H9 (cell line): ENCODE measurements around the gene PTMA. TPM values are rescaled to one million over a fixed set of nuclear protein-coding genes. Genes with fewer than 3 reads are reported as not detected.

Experiments
- DNase-seq: peaks from one replicate; pipeline ENCODE4 v3.0.0-alpha.2; 2017
- H2AFZ ChIP-seq: one replicate; pipeline ENCODE4 v1.6.1; 2013; ENCODE audit warnings: mild to moderate bottlenecking, low read length, control low read depth, moderate library complexity
- H2AK5ac ChIP-seq: 2 replicates; pipeline ENCODE4 v1.6.1; 2013; ENCODE audit warnings: low read length, control low read depth, mixed read lengths; ENCODE audit not compliant: insufficient read length
- H2BK120ac ChIP-seq: one replicate; pipeline ENCODE4 v1.6.1; 2013; ENCODE audit warnings: low read depth, mild to moderate bottlenecking, low read length, control low read depth, inconsistent platforms; ENCODE audit not compliant: poor library complexity, severe bottlenecking
- H2BK12ac ChIP-seq: 2 replicates; pipeline ENCODE4 v1.6.1; 2013; ENCODE audit warnings: low read length, control low read depth, mixed read lengths, low read depth; ENCODE audit not compliant: insufficient read length
- H2BK15ac ChIP-seq: 2 replicates; pipeline ENCODE4 v1.6.1; 2013; ENCODE audit warnings: low read depth, low read length, control low read depth
- H2BK20ac ChIP-seq: one replicate; pipeline ENCODE4 v1.6.1; 2013; ENCODE audit warnings: low read depth, mild to moderate bottlenecking, low read length, control low read depth, inconsistent platforms; ENCODE audit not compliant: poor library complexity, severe bottlenecking
- H2BK5ac ChIP-seq: 2 replicates; pipeline ENCODE4 v1.6.1; 2013; ENCODE audit warnings: low read length, control low read depth, mixed read lengths; ENCODE audit not compliant: insufficient read length
- H3K14ac ChIP-seq: 2 replicates; pipeline ENCODE4 v1.6.1; 2013; ENCODE audit warnings: low read length, control low read depth; ENCODE audit not compliant: insufficient read depth
- H3K18ac ChIP-seq: 2 replicates; pipeline ENCODE4 v1.6.1; 2013; ENCODE audit warnings: low read depth, mild to moderate bottlenecking, mixed read lengths, low read length, control low read depth; ENCODE audit not compliant: insufficient read length
- H3K23ac ChIP-seq: 2 replicates; pipeline ENCODE4 v1.6.1; 2013; ENCODE audit warnings: low read length, control low read depth, mixed read lengths, low read depth; ENCODE audit not compliant: insufficient read length
- H3K23me2 ChIP-seq: 2 replicates; pipeline ENCODE4 v1.6.1; 2013; ENCODE audit warnings: low read depth, mild to moderate bottlenecking, mixed read lengths, low read length, control low read depth; ENCODE audit not compliant: insufficient read length, poor library complexity, severe bottlenecking
- H3K27ac ChIP-seq: 2 replicates; pipeline ENCODE4 v1.5.1; 2013; ENCODE audit warnings: low read length, control low read depth, mixed read lengths, low read depth; ENCODE audit not compliant: insufficient read length
- H3K27me3 ChIP-seq: 2 replicates; pipeline ENCODE4 v1.6.1; 2013; ENCODE audit warnings: low read length, control low read depth, inconsistent platforms; ENCODE audit not compliant: insufficient read depth
- H3K4ac ChIP-seq: 2 replicates; pipeline ENCODE4 v1.6.1; 2013; ENCODE audit warnings: low read depth, mild to moderate bottlenecking, control low read depth, inconsistent platforms, low read length, moderate library complexity
- H3K4me1 ChIP-seq: 2 replicates; pipeline ENCODE4 v1.6.1; 2013; ENCODE audit warnings: low read length, control low read depth, inconsistent platforms; ENCODE audit not compliant: insufficient read depth
- H3K4me2 ChIP-seq: 2 replicates; pipeline ENCODE4 v1.6.1; 2013; ENCODE audit warnings: low read length, control low read depth, mixed read lengths; ENCODE audit not compliant: insufficient read length, insufficient read depth
- H3K56ac ChIP-seq: 2 replicates; pipeline ENCODE4 v1.6.1; 2013; ENCODE audit warnings: low read depth, mild to moderate bottlenecking, mixed read lengths, low read length, control low read depth; ENCODE audit not compliant: insufficient read length
- H3K79me1 ChIP-seq: 2 replicates; pipeline ENCODE4 v1.6.1; 2013; ENCODE audit warnings: low read depth, mild to moderate bottlenecking, moderate library complexity, low read length, control low read depth, inconsistent platforms; ENCODE audit not compliant: insufficient read depth, poor library complexity, severe bottlenecking
- H3K79me2 ChIP-seq: 2 replicates; pipeline ENCODE4 v1.6.1; 2013; ENCODE audit warnings: low read length, control low read depth, inconsistent platforms; ENCODE audit not compliant: insufficient read depth
- H3K9ac ChIP-seq: 2 replicates; pipeline ENCODE4 v1.6.1; 2013; ENCODE audit warnings: low read length, control low read depth, mixed read lengths; ENCODE audit not compliant: insufficient read length; ENCODE audit errors: extremely low read depth
- H3K9me3 ChIP-seq: one replicate; pipeline ENCODE4 v1.6.1; 2013; ENCODE audit warnings: low read depth, low read length, inconsistent platforms; ENCODE audit not compliant: control insufficient read depth
- H3T11ph ChIP-seq: one replicate; pipeline ENCODE4 v1.6.1; 2013; ENCODE audit warnings: mild to moderate bottlenecking, low read length, control low read depth, inconsistent platforms
- H4K20me1 ChIP-seq: one replicate; pipeline ENCODE4 v1.6.1; 2013; ENCODE audit not compliant: control insufficient read depth, insufficient read length, insufficient read depth
- H4K5ac ChIP-seq: 2 replicates; pipeline ENCODE4 v1.6.1; 2013; ENCODE audit warnings: low read depth, mild to moderate bottlenecking, mixed read lengths, low read length, control low read depth; ENCODE audit not compliant: insufficient read length
- H4K8ac ChIP-seq: replicated peaks from 2 replicates; pipeline ENCODE4 v1.6.1; 2013; ENCODE audit warnings: low read length, control low read depth, mixed read lengths, low read depth; ENCODE audit not compliant: insufficient read length
- H4K91ac ChIP-seq: 2 replicates; pipeline ENCODE4 v1.6.1; 2013; ENCODE audit warnings: low read depth, mild to moderate bottlenecking, moderate library complexity, mixed read lengths, low read length, control low read depth; ENCODE audit not compliant: insufficient read length
- H3K27ac Mint-ChIP-seq, 3 experiments: 2 replicates in 2 of 3; 3 replicates in 1 of 3; pipeline ENCODE4 v1.8.0; 2020 to 2021; ENCODE audit warnings: mixed read lengths in 3 of 3, mild to moderate bottlenecking in 1 of 3, moderate library complexity in 1 of 3
- H3K27me3 Mint-ChIP-seq: 2 replicates; pipeline ENCODE4 v1.8.0; 2021; ENCODE audit warnings: low read depth, mild to moderate bottlenecking, moderate library complexity, mixed read lengths
- H3K36me3 Mint-ChIP-seq, 3 experiments: 2 replicates in 2 of 3; 3 replicates in 1 of 3; pipeline ENCODE4 v1.8.0; 2020 to 2021; ENCODE audit warnings: low read depth in 3 of 3, mixed read lengths in 3 of 3; ENCODE audit not compliant: insufficient read depth in 1 of 3
- H3K4me1 Mint-ChIP-seq, 2 experiments: 2 replicates each; pipeline ENCODE4 v1.8.0; 2020; ENCODE audit warnings: mixed read lengths in 2 of 2
- H3K4me3 Mint-ChIP-seq, 2 experiments: 2 replicates in 1 of 2; 3 replicates in 1 of 2; pipeline ENCODE4 v1.8.0; 2020 to 2021; ENCODE audit warnings: mild to moderate bottlenecking in 2 of 2, mixed read lengths in 2 of 2, moderate library complexity in 1 of 2
- H3K9me3 Mint-ChIP-seq, 2 experiments: 2 replicates in 1 of 2; 3 replicates in 1 of 2; pipeline ENCODE4 v1.8.0; 2020; ENCODE audit warnings: mild to moderate bottlenecking in 2 of 2, mixed read lengths in 2 of 2, moderate library complexity in 1 of 2
- CTCF ChIP-seq: fragments of 200-600 bp; sonication (generic); conservative IDR thresholded peaks from 3 replicates; pipeline ENCODE4 v1.8.0; 2021; ENCODE audit warnings: antibody characterized with exemption, mild to moderate bottlenecking
- WGBS: extraction: QIAGEN DNeasy Blood & Tissue Kit; methylation state at CpG from one replicate; pipeline ENCODE4 v1.1.7; 2013; ENCODE audit warnings: missing lambda C conversion rate, low lambda C conversion rate, mixed read lengths; ENCODE audit not compliant: insufficient read length; ENCODE audit errors: extremely low coverage; 5-methylcytosine and 5-hydroxymethylcytosine counted together
- total RNA-seq: library from RNA; stranded (reverse); gene quantifications from 2 replicates; pipeline ENCODE4 v1.2.1, GENCODE V29; 2021

PTMA gene
- total RNA-seq, 1 experiment from 2014 or later: 1,963 TPM

- Histone ChIP-seq H3T11ph (no peak overlapping the region), H3K18ac (no peak overlapping the region), H3K23ac (no peak overlapping the region), H4K5ac (no peak overlapping the region), H2AFZ (no peak overlapping the region), H4K20me1 (no peaks in the 10 kb centered on the region), H3K27me3 (no peaks in the 10 kb centered on the region), H3K4me1 (peaks cover 5% of the 10 kb centered on the region; the same call in 1 of the 2 replicates), H3K14ac (0 out of 2 replicates have a peak overlapping the region, but pooled peaks have one; percentile 49), H3K9ac (no peak overlapping the region), H3K79me2 (no peaks in the 10 kb centered on the region), H3K9me3 (no peaks in the 10 kb centered on the region), H2BK5ac (no peak overlapping the region), H3K23me2 (peaks cover 11% of the 10 kb centered on the region), H2BK15ac (no peak overlapping the region), H3K27ac (no peak overlapping the region), H3K4ac (no peak overlapping the region), H2BK20ac (no peak overlapping the region), H4K8ac (no peak overlapping the region), H3K4me2 (no peak overlapping the region), H4K91ac (no peak overlapping the region), H2AK5ac (no peak overlapping the region), H3K56ac (no peak overlapping the region), H2BK120ac (no peak overlapping the region), H3K79me1 (no peaks in the 10 kb centered on the region), H2BK12ac (no peak overlapping the region)
- 0 out of 2 replicates have a peak, but pooled peaks cover 1% of the 10 kb centered on the region for H3K27me3 Mint-ChIP-seq
- H3K4me1 Mint-ChIP-seq: peaks cover 46 to 51% of the 10 kb centered on the region in 2 experiments
- DNase-seq: no peak
- peak overlapping the region; percentile 75 to 89; a peak in 4 of 5 replicates for H3K4me3 Mint-ChIP-seq
- WGBS: no CpG with 5 or more reads among the region's 11 CpGs
- no peak for TF ChIP-seq CTCF
- no peaks in the 10 kb centered on the region for H3K9me3 Mint-ChIP-seq
- no peaks in the 10 kb centered on the region for H3K36me3 Mint-ChIP-seq
- peak overlapping the region in 2 of 3 experiments; percentile 99; a peak in 5 of 7 replicates for H3K27ac Mint-ChIP-seq
Measured at GRCh38 chr2:231682603-231683291, 25.6 kb upstream of the PTMA start.
